ENCODE data around the gene TWIST2.

TWIST2 gene

DNA sequence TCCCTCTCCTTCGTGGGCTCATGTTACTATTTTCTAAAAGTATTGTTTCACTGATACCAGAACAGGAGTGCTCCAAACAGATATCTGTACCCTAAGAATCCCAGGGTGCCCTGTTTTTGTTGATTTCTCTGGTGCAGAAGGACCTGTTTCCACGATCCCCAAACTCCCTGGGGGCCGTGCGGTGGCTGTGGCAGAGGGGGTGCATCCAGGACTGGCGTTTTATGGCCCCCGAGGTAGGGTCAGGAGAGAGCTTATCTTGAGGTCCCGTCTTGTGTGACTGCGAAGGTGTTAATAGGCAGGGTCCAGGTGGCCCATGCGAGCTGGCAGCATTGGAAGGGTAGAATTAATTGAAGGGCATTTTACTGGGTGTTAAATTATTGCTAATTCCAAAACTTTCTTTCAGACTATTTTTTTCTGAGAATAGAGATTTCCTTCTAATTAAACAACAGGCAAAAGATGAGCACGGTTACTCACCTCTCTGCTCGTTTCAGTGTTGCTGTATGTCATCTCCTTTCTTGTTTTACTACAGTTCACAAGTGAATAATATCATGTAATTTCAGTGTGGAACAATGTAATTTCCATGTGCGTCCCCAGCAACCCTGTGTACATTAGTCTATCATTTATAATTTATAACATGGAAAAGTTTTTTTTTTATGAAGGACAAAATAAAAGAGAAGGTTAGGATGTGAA is 8.2 kb downstream of the TWIST2 start:
- no peak for DNase-seq (ENCODE audit: low read depth in 2 of 2, low spot score in 1 of 2)

DNA sequence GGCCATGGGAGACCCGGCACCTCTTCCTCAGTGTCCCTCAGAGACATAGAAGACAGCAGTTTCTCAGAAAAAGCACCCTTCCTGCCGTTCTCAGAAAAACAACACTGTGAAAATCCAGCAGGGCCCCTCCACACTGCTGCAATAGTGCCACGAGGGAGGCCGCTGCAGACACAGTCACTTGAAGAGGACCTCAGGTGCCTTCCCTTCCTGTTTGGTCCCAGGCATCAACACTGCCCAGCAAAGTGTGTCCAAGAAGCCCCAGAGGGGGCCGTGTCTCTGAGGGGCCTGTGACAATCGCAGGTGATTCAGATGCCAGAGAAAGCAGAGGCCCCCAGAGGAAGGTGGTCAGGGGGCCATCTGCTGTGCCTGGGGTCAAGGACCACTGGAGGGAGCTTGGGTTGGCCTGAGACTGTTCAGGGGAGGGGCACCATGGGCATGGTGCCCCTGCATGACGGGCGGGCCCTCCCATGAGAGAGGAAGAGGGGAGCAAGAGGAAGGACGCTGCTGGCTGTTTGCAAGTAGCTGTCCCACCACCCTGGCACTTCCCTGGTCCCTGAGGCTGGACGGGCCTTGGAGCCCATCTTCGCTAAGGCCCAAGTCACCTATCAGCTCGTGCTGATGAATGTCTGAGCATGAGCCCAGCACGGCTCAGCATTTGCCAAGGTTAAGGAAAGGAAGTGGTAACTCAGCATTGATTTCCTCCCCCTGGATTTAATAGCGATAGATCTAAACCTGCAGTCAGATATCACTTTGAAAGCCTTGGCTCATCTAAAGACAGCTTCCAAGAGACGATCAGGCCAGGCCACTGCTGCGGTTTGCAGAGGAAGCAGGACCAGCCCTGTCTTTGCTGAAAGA is 9.1 kb downstream of the TWIST2 start:
- no peak for DNase-seq (ENCODE audit: low read depth in 2 of 2, low spot score in 1 of 2)

DNA sequence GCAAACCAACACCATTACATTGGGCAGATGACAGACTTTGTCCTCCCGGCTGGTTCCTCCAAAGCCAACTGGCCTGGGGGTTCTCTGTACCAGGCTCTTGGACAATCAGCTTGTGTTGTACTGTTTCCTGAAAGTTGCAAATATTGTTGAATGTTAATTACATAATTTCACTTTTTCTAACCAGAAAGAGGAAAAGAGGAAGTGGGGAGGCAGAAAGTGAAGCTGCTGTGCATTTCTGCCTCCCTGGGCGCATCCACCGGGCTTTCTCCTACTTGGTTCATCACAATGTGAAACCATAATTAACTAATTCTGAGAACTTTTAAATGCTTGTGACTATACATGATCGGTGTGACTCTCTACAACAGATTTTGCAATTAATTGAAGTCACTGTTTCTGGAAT is 10.1 kb downstream of the TWIST2 start:
- DNase-seq (ENCODE audit: low read depth in 2 of 2, low spot score in 1 of 2): no peak

DNA sequence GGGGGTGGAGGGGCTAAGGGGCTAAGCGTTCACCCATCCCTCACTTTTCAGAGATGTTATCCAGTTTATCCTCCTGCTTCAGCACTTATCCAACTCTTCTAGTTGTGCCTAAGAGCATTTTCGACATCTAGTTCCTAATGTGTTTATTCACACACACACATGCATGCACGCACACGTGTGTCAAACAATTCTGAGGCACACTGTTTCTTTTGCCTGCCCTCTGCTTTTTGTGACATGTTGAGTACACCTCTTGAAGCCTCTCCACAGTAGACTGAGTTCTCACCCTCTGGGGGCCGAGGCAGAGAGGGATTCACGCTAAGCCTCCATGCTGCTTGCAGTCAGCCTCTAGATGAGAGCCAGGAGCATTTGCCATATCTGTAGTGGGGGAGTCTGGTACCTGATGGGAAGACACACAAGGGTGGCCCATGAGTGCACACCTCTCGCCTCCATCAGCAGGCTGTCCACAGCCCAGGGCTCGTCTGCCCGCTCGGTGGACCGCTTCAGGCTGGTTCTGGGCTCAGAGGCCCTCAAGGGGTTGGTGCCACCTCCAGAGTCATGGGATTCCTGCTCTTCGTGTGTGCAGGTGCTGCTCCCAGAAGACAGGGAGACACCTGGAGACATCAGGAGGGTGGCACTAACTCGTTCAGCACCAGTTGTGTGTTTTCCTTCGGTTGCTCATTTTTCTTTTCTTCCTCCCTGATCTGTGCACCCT is 11.9 kb downstream of the TWIST2 start:
- no peak for DNase-seq (ENCODE audit: low read depth in 2 of 2, low spot score in 1 of 2)

DNA sequence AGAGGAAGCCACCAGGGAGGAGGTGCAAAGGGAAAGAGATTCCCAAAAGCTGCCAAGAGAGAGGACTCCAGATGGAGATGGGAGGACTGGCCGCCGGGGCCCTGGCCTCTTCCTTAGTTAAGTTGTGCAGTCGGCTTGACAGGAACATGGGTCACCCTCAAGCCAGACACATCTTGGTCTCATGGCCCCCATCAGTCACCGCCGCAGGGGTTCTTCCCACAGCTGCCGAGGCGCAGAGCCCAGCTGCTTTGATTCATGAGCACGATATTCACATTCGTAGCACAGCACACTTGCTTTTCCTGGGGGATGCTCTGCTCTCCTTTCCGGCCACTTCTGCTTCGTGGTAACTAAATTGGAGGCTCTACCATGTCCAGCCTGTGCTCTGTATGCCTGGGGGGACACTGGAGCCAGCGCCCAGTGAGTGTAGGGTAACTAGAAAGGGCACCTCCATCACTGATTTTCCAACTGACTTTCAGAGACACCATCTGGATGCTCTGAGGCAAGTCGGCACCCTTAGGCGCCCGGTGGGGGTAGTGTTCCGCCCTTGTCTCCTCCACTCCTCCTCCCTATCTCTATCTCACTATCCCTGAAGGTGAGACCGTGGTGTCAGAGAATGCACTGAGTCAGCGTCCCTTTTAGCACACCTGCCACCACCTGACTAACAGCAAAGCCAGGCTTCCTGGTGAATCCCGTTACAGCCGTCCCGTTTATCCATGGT is 13.3 kb downstream of the TWIST2 start:
- no peak for DNase-seq (ENCODE audit: low read depth in 2 of 2, low spot score in 1 of 2)

DNA sequence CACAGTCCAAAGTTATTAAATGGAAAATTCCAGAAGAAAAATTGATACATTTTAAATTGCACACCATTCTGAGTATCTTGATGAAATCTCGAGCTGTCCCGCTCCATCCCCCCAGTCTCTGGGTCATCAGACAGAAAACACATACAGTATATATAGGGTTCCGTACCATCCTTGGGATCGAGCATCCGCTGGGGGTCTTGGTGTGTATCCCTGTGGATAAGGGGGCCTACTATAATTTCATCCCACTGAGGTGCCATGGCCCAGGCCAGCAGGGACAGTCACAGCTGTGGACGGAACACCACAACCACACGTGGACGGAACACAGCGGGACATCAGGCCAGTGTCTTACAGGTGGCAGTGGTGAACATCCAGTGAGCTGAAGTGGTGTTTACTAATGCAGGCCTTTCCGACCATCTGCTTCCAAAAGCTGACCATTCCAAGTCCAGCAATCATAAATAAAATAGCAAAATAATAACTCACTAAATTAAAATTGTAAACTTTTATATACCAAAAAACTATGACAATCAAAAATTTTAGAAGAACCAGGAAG is 14.0 kb downstream of the TWIST2 start:
- DNase-seq (ENCODE audit: low read depth in 2 of 2, low spot score in 1 of 2): no peak

DNA sequence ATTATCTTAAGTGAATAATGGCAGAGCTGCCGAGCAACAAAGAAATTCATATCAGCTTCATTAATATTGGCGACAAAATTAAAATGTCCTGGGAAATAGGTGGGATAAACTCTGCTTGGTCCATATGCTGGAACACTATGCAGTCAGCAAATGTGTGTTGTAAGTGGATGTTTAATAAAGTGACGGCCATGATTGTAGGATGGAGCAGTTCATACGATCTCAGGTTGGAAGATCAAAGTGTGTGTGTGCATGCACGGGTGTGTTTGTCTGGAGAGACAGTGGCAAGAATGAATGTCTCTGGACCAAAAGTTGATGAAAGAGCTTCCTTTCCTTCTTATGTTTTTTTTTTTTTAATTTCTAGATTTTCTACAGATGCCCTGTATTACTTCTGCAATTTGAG is 14.8 kb downstream of the TWIST2 start:
- DNase-seq (ENCODE audit: low read depth in 2 of 2, low spot score in 1 of 2): no peak

DNA sequence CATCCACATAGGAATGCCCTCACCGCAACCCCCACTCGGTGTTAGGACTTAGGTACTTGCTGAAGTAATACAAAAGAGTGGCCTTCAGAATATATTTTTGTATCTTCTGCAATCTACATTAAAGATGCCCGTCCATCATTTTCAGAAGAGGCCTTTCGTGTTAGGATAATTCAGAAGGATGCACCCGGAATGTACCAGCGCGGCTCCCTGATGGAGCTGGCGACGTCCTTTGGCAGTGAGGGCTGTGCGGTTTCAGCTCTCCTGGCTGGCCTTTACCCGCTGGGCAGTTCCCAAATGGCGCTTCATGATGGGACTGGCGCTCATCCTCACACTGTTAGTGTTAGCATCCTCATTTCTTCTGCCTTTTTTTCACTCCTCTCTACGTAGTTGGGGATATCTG is 15.3 kb downstream of the TWIST2 start:
- DNase-seq (ENCODE audit: low read depth in 2 of 2, low spot score in 1 of 2): no peak

DNA sequence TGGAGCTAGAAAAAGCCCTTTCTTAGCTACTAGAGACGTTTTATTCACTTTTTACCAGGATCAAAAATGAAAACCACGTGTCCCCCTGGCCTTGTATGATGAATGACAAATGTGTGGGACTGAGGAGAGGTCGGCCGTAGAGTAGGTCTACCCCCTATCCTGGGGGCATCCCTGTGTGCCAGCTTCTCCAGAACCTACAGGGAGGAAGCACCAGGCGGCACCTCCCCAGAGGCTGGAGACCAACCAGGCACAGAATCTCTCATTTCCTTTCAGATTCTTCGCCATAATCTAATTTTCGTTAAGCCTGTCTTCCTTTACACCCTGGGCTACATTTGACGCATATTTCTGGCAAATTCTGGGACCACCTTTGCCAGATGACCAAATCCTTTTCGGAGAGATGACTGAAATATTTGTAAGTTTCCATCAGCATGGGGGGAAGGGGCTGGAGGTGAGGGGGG is 15.9 kb downstream of the TWIST2 start:
- no peak for DNase-seq (ENCODE audit: low read depth in 2 of 2, low spot score in 1 of 2)

DNA sequence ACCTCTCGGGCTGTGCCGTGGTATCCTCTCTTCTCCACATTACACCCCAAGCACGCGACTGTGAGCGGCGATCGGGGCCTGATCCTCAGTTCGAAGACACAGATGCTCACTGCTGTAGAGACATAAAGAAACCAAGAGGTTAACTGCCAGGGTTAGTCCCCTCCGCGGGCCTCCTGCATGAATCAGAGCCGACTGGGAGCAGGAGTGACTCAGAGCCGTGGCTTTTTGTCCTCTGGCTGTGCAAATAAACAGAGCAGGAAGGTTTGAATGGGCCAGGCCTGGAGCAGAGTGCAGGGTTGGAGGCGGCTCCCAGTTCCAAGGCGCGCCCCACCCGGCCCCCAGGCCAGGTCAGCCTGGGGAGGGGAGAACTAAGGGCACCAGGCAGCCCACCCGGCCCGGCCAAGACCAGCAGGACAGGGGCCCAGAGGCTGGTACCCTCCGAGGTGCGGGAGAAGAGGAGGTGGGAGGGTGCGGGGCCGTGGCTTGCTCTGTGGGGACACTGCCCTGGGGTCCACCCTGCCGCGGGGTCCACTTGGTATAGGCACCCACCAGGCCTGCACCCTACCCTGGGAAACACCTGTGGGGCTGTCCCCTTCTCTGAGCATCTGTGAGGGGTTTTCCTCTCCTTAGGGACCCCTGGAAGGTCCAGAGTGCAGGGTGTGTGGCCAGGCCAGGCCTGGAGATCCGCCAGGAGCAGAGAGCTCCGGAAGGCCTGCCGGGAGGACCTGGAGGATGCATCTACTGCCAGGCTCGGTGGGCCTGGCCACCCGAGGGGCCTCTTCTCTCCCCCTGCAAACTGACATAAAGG is 16.5 kb downstream of the TWIST2 start:
- DNase-seq (ENCODE audit: low read depth in 2 of 2, low spot score in 1 of 2): no peak

DNA sequence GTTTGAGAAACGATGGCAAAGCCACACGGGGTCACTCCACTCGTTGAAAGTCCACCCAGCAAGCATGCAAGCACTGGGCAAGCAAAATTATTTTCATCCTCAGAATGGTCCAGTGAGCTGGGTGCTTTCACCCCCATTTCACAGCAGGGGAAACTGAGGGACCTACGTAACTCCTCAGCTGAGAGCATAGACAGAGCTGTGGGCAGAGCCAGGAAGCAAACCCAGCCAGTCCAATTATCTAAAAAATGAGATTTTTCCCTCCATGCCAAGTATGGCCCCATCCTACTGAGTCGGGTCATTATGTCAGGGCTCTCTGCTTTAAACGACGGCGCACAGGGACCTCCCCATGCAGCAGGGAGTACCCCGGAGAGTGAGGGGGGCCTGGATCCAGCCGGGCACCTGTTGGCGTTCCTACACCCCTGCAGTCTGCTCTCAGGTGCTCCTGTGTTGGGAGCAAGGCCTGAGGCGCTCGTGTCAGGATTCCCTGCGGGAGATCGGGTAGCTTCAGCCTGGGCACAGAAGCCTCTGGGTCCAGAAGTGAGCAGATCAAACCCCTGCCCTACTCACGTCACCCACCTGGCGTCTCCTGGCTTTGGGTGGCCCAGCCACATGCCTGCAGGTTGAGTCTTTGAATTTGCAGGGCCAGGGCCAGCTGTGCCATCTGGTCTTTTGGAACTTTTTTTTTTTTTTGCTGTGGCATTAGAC is 17.3 kb downstream of the TWIST2 start:
- no peak for DNase-seq (ENCODE audit: low read depth in 2 of 2, low spot score in 1 of 2)

DNA sequence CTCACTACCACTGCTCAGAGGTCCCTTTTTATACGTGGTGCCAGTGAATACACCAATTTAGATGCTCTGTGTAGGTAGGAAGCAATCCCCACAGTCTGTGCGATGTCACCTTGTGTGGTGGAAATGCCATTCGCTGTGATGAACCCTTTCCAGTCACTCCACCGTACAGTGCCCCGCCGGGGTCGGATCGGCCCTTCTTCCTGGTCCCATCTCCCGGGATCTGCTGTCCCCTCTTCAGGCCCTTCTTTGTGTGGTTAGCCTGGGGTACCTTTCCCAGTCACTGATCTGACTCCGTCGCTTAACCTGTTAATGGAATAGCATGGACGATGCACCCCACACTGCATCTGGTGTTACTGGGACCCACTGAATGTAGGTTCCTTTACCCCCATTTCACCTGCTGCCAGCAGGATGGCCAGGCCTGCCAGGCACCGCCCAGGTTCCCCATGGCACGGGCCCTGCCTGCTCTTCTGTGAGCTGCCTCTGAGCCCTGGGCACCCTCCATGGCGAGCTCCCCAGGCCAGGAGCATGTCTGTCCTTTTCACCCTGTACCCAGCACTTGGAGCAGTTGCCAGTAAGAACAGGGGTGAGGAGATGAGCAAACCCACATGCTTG is 18.0 kb downstream of the TWIST2 start:
- no peak for DNase-seq (ENCODE audit: low read depth in 2 of 2, low spot score in 1 of 2)

DNA sequence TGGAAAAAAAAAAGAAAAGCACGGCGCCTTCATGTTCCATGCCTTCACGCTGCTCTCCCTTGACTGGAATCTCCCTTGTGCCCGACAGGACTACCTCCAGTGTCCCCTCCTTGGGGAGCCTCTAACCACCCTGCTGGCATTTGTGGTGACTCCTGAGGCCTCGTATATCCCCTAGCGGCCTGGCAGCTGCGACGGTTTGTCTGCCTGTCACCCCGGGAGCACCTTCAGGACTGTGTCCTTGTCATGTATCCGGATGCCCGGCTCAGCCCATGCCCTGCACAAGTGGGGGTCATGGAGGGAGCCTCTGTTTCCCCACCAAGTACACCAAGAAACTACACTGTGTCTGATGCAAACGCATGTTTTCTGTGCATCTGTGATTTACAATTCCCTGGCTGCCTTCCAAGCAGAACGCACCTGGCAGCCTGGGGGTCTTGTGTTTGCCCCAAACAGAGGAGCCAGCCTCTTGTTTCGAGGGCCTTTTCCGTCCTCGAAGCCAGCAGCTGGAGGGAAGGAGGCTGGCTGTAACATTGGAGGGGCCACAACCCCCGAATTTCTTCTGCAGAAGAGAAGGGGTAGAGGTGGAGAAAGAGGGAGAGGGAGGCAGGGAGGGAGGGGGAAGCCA is 18.9 kb downstream of the TWIST2 start:
- no peak for DNase-seq (ENCODE audit: low read depth in 2 of 2, low spot score in 1 of 2)

DNA sequence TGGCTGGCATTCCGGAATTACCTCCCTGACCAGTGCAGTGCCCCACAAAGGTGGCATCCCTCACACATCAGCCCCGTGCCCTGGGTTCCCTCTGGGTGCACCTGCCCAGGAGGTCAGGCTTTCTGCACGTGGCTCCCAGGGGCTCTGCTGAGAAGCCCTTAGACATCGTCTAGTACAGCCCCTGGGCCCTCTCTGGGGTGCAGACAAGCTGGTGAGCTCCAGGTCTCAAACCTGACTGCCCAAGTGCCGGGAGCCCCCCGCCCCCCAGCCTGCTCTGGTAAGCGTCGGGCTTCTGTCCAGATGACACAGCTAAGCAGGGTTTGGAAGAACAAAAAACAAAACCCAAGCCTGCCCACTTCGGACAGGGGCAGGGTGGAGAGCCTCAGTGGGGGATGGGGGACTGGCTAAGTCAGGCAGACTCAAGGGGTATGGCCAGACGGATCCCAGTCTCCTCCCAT is 20.2 kb downstream of the TWIST2 start:
- no peak for DNase-seq (ENCODE audit: low read depth in 2 of 2, low spot score in 1 of 2)

DNA sequence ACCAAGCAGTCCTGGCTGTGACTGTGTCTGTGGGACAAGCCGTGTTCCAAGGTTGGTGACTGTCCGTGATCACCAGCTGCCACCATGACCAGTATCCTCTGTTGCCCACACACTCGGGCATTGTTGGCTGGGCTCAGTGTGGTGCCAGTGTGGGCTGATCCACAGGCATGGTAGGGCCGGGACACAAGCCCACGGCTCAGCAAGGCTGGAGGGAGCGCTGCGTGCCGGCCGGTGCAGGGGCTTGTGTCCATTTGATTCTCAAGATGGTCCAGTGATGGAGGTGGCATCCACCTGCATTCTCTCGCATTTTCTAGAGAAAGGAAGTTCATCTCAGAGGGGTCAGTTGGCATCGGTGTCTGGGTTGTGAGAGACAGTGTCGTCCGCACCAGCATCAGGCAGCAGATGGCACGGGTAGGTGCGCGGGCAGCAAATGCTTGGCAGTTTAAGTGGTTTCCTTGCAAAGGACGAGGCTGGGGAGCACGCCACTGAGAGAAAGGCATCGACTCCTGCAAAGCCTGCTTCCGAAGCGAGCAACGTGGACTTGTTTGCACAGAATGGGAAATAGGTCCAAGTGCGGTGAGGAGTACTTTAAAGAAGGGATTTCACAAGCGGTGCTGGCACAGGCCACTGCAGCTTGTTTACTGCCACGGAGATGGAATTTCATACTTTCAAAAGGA is 20.9 kb downstream of the TWIST2 start:
- DNase-seq (ENCODE audit: low read depth in 2 of 2, low spot score in 1 of 2): no peak

DNA sequence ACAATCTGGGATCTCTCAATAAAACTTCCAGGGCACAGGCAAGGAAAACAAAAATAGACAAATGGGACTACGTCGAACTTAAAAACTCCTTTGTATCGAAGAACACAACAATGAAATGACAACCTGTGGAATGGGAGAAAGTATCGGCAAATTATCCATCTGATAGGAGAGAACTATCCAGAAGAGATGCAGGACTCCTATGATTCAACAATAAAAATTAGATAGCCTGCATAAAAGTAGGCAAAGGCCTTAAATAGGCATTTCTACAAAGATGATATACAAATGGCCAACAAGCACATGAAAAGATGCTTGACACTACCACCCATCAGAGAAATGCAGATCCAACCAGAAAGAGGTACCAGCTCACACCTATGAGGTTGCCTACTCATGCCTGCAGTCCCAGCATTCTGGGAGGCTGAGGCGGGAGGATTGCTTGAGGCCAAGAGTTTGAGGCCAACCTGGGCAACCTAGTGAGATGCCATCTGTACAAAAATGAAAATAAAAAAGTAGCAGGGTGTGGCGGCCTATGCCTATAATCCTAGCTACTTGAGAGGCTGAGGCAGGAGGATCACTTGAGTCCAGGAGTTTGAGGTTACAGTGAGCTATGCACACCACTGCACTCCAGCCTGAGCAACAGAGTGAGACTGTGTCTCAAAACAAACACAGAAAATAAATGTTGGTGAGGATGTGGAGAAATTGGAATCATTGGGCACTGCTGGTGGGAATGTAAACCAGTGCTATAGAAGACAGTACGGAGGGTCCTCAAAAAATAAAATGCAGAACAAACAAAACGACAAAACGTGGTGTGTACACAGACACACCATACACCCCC is 21.6 kb downstream of the TWIST2 start:
- DNase-seq (ENCODE audit: low read depth in 2 of 2, low spot score in 1 of 2): no peak

DNA sequence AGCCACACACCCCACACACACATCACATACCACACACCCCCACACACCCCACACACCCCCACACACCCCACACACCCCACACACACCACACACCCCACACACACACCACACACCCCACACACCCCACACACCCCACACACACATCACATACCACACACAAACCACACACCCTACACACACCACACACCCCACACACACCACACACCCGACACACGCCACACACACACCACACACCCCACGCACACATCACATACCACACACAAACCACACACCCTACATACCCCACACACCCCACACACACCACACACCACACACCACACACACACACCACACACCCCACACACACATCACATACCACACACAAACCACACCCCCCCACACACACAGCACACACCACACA is 22.4 kb downstream of the TWIST2 start:
- no peak for DNase-seq (ENCODE audit: low read depth in 2 of 2, low spot score in 1 of 2)
